Embryonic facial prominence (tissue), 1 donor: Measurements from ENCODE around the gene CISTR.

Source experiments
- DNase-seq: peaks from one replicate; pipeline ENCODE4 v3.0.0-alpha.2; 2016; ENCODE audit errors: extremely low spot score

Gene CISTR

DNA sequence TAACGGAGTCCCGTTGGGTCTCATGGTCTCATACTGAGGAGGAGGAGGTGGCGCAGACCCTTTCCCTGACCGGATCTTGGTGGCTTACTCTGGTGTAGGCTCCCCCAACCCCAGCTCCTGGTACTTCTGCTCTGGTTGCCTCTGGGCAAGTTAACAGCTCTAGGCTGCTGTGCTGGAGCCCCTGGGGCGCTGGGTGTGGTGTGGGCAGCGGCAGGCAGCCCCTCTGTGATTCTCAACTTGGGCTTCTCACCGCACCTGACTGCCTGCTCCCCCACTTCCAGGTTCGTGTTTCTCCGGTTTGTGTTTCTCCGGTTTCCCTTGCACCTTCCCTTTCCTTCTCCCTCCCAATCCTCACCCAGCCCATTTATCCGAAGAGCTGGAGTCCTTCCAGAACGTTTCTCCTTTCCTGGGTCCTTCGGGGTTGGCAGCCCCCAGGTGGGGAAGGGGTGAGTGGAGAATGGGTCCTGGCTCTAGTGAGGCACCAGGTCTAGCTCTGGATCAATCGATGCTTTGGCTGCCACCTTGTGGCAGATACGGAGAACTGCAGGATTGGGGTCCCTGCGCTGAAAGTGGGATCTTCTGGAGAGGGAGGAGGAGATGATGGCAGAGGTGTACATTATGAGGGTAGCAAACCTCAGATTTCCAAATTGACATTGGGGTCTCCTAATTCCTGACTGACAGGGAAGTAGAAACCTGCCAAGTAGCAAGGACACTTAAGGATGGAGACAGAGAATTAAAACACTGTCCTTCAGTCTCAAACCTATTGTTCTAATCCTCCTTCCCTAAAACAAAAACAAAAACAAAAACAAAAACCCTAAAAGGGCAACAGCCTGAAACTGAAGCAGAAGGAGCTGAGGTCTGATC lies 8.3 kb downstream of the CISTR start:
- no peak for DNase-seq

DNA sequence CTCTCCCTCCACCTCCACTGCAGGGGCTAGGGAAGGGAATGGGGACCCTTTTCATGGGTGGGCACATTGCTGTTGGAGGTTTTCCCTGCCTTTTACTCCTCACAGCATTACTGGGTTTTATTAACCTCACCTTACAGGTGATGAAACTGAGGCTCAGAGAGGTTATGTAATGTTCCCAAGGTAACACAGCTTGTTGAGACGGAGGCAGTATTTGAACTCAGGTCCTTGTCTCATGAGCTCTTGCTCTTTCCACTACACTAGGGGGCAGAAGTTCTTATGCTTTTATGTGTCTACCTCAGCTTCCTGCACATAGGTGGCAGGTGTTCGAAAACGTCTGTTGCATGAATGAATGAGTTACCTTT lies 11.7 kb downstream of the CISTR start:
- DNase-seq = no peak

DNA sequence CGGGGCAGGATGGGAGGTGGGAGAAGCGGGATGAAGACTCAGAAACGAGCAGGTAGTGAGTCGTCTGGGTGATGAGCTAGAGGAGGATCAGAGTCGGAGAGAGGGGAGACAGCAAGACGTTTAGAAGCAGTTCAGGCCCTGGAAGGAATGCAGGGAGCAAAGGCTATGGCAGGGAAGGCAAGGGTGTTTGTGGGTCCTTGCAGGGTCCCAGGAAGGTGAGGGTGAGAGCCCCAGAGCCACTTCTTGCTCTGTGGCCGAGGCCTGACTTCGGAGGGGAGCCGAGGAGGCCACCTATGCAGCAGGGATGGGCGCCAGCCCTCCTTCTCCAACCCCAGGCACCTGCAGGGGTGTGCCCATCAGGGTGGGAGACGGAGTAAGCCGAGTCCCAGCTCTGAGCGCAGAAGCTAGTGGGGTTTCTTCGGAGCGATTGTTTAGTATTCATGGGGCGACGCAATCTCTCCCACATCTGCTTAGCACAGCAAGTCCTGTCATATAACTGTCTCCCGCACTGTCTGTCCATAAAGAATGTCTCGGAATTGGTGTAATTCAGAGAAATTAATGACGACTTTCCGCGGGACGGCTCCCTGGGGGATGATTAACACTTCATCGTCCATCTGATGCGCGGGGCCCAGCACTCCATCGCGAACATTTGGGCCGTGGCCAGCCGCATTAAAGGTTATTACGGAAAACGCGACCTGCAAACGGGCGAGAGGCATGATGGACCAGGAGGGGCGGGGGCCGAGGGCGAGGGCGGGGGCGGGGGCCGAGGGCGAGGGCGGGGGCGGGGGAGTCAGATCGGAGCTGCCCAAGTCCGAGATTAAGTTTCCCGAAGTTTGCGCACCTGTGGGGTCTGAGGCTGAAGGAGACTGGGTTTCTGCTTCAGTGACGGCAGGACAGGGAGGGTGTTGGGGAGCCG lies 12.3 kb downstream of the CISTR start:
- no peak for DNase-seq

DNA sequence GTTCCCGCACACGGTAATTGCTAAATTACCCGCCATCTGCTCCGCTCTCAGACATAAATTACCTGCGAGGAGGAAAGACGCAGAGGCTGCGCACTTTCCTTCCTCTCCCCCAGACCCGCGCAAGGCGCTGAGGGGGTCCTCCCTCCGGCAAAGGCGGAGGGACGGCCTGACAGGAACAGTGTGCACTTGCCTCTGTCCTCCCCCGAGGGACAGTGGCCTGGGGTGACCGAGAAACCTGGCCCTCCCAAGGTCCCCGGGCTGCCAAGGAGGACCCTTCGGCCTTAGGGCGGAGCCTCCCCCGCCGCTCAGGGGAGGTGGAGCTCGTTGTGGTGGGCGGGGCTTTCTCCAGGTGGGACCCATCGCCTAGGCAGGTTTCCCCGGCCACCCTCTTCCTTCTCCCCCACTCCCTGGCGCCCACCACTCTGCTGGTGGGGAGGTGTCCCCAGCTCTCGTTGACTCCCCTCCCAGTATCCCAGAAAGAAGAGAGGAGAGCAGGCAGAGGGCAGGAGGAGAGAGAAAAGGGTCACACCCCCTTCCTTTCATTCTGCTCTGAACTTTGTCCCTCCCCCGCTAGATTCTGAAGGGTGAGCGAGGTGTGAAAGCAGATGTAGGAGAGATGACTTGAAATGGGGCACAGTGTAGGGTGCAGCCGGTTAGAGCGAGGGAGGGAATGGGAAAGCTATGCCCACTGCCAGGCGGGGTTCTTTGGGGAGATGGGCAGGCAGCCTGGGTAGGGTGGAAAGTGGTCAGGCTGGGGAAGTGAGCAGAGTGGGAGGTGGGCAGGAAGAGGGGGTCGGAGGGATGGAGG lies 13.2 kb downstream of the CISTR start:
- no peak for DNase-seq

DNA sequence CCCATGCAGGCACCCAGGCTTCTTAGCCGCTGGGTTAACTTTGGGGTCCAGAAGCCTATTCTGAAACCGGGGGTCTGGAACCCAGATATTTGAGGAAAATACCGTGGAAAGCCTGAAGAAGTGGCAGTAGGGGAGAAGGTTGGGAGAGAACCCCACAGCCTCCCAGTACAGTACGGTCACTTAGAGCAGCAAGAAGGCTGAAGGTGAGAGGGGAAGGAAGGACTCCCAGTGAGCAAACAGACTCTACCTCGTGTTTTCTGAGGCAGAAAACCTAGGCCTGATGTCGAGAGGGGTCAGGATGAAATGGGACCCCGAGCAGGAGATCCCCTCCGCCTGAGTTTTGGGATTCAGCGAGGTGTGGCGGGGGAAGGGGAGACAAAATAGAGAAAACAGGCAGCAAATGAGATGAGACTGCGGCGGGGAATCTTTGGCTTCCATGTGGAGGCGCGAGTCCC lies 13.8 kb downstream of the CISTR start:
- DNase-seq = no peak

DNA sequence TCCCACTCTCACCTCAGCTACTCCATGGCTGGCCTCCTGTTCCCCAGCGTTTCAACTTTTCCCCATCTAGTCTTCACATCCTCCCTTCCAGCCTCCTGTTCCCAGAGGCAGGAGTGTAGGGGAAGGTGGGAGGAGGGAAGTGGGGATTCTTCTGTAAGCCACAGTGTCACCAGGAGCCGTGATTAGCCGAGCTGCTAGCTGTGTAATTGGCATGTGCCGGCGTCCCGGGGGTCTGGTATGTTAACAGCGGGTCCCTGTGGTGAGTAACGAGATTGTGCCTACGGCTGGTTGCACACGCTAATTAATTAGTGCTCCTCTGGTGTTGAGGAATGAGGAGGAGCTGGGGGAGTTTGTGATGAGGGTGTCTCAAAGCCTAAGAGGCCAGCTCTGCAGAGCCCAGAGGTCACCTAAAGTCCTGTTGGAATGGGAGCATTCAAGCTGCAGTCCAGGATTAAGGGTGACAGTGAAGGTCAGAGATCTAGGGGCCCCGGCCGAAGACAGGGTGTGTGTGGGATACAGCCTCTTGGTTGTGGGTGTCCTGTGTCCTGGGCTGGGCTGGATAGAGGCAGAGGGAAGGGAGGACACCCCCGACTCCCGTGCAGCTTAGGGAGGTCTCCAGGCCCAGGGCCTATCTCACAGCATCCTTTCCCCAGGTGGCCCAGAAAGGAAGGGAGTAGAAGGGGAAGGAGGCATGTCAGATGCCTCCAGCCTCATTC lies 14.5 kb downstream of the CISTR start:
- no peak for DNase-seq

DNA sequence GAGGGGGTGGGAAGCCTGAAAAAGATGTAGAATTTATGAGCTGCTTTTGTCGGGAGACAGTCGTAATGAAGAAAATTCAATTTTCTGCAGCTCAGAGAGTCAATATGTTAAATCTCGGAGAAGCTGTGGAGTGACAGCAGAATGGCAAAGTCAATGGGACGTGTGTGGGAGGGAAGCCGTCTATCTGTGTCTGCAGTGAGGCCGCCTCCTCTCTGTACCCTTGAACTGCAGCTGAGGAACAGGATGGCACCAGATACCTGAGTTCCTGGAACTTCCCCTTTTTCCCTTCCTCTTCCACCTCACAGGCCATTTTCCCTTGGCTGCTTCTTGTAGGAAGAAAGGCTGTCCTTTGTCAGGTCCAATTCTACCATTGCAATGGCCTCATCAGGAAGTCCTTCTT lies 15.2 kb downstream of the CISTR start:
- DNase-seq = no peak

DNA sequence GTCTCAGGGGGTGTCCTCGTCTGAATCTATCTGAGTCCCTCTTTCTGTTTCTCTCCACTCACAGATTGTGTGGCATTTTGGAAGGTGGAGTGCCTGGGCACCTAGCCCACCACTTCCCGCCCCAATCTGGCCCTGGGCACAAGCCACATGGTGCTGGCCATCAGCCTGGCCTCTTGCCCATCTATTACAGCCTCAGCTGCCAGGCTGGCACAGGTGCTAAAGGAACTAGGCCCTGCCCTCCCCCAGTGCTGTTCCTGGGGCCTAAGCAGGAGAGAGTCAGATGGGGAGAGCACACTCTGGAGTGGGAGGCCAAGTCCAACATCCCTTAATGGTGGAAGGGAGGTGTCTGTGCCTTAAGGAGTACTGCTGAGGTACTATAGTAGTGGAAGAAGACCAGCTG lies 16.2 kb downstream of the CISTR start:
- no peak for DNase-seq

DNA sequence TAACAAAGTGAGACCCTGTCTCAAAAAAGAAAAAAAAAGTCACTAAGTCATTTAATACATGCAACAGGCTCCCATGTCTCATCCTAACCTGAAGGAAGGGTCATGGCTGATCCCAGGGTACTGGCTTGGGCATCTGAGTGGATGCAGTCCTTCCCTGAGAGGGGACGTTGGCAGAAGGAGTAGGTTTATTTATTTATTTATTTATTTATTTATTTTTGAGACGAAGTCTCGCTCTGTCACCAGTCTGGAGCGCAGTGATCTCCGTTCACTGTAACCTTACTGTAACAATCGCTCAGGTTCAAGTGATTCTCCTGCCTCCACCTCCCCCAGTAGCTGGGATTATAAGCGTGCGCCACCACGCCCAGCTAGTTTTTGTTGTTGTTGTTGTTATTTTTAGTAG lies 17.4 kb downstream of the CISTR start:
- DNase-seq = no peak

DNA sequence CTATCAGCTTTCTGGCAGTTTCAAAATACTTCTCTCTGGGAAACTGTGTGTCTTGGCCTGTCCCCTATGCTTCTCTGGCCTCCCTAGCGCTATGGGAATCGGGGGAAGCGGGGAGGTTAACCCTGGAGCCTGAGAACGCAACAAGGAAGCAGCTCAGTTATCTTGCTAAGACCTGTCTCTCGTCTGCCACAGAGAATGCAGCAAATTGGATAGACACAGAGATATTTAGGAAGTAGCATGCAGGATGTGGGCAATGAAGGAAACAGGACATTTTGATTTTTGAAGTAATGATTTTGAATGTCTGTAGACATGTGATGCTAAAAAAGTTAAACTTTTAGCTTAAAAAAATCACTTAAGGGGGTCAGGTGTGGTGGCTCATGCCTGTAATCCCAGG lies 18.0 kb downstream of the CISTR start:
- no peak for DNase-seq

DNA sequence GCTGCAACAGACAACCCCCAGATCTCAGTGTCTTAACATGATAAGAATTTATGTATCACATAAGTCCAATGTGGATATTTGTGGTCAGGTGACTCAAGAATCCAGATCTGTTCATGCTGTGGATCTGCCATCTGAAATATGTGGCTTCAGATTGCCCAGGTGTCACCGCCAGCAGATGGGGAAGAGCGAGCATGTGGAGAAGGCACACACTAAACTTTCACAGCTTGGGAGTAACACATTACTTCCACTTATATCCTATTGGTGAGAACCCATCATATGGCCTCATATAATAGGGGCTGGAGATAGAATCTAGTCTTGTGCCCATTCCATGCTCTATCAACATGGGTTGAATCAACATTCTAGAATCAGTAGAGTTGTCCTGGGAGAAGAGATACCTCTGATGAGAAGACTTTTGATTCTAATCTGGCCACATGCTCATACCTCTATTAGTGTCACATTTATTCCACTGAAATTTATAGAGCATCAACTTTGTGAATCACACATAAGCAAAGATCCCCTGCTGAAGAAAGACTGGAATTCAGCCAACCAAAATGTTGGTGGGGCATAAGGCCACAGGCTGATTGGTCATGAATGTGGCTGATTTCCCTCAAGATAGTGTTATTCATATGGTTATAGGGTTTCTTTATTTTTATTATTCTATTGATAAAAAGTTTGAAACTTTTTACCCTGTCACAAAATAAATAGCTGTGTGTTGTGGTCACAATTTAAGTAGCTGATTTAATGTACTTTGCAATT lies 18.6 kb downstream of the CISTR start:
- DNase-seq = no peak

DNA sequence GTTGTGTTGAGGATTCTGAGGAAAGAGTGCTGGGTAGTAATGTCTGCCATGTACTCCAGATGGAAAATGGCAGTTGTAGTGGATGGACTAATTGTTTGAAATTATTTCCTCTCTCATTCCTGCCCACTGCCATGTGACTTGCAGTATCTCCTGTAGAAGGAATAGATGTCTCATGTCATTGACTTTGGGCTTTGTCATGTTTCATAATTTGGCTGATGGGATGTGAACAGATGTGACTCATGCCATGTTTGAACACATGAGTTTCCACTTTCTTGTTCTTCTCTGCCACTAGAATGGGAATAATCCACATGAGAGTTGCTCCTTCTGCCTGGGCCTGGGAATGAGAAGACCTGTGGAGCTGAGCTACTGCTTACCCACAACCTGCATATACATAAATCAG lies 22.1 kb downstream of the CISTR start:
- DNase-seq = no peak

DNA sequence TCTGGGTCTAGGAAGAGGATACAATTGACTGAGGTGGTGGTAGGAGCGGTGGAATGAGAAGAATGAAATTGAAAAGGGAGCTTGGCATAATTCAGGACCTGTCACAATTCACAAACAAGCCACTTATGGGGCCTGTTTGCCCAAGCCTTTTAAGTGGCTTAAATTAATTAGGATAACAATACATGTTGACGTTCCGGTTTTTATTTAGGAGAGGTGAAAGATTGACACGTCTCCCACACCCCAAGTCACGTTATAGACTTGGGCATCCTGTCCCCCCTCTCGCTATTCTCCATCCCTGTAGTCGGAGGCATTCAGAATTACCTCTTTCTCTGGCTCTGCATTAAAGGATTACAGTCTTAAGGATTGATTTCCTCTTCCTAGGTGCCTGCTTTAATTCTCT lies 23.6 kb downstream of the CISTR start:
- no peak for DNase-seq

DNA sequence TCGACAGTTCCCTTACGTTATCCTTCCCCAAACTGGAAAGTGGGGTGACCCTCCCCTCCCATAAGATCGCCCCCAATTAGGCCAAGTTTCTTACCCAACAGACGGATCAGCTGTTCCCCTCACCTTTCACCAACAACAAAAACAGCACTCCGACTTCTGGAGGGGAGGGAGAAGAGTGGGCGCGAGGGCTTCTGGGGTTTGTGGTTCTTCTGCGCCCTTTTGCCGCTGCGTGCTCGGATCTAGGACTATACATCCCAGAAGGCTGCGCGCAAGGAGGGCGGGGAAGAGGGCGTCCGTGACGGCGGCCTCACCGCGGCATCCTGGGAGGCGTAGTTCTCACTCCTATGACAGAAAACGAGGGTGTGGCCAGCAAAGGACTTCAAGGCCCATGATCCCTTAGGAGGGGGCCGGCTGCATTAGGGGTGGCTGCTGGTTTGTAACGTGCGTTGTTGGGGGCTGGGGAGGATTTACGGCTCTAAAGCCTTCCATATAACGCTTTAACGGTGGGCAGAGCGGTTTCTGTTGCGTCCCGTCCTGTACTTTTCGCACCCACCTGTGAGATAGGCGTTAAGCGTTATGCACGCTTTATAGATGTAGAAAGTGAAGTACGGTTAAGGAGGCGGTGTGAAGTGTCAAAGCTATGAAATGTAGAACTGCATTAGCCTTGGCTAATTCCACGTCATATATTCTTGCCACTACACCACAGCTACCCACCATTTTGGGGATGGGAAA lies 24.3 kb downstream of the CISTR start, which contains the start of gene CALCOCO1:
Gene CALCOCO1 (minus strand): TSS at position 143 of the 732 bp plus-strand sequence. CDS start 2,210 bp downstream, outside the sequence.
- DNase-seq = peak; percentile 96

DNA sequence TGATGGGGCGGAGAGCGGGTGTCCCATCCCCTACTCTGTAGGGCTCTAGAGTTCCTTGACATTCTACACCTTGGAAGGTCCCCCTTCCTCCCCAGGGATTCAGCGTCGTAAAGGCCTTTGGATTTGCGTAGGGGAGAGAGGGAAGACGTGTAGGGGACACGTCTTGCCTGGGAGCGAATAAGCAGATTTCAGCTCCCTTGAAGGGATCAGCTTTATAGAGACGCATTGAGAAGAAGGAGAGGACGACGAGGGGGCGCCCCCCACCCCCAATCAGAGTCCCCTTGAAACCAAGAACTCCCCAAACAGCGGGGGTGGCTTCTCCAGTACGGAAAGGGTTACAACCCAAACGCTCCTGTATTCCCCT lies 24.9 kb downstream of the CISTR start:
- no peak for DNase-seq

DNA sequence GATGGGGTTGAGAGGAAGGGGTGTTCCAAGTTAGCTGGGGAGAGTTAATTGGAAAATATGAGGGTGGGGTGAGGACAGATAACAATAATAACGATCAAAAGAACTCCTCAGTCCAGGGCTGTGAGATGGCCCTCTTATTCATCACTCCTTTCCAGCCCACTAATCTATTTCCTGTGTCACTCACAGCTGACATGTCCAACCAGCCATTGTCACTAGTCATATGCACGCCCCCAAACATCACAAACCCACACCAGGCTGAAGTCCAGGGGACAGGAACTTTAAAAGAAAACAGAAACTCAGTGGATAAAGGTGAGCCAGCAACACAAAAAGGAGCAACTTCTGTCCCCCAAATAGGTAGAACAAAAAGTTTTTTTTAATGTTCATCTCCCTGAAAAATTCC lies 25.4 kb downstream of the CISTR start:
- no peak for DNase-seq

DNA sequence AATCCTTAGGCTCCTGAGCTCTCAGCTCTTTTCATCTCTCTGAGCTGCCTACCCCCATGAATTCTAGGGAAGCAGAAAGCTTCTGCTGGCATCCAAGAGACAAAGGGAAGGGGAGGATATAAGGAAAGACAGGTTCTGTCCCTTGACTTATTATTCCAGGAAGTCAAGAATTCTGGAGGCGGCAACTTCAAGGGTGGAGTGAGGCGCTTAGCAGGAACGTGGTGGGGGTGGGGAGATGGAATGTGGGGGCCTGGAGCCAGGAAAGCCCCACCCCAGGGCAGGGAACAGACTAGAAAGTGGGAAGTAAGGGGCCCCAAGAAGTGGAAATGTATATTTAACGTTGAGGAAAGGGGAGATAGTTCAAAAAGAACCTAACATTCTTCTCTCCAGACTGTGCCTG lies 26.0 kb downstream of the CISTR start:
- no peak for DNase-seq

DNA sequence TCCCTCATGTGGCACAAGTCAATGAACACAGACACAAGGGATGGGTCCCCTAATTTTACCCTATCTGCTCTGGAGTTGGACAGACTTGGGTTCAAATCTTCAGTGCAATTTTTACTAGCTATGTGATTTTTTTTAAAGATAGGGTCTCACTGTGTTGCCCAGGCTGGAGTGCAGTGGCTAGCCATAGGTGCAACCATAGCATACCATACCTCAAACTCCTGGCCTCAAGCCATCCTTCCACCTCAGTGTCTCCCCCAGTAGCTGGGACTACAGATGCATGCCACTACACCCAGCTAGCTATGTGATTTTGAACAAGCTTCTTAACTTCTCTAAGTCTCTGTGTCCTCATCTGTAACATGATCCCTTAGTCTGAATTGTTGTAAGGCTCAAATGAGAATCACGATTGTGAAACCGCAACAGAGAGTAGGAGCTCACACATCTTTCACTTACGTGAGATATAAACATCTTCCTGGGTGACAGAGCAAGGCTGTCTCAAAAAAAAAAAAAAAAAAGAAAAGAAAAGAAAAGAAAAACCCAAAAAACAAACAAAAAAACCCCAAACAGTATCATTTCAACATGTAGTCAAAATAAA lies 29.2 kb downstream of the CISTR start:
- DNase-seq = no peak

DNA sequence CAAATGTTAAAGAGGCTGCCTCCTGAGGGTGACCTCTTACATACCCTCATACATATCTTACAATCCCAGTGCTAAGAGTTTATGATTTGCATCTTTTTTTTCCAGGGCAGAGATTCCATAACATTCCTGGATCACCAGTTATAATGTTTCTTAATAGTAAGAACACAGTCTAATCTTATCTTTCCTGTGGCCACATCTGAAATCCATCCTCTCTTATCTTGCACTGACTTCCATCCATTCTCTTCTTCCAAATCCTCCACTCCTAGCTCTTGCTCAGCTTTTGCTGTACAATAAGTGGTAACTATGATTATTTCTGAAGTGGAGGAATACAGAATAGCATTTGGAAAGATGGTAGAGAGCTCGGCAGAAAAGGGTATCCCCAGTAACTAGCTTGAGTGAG lies 30.8 kb downstream of the CISTR start:
- DNase-seq = no peak

DNA sequence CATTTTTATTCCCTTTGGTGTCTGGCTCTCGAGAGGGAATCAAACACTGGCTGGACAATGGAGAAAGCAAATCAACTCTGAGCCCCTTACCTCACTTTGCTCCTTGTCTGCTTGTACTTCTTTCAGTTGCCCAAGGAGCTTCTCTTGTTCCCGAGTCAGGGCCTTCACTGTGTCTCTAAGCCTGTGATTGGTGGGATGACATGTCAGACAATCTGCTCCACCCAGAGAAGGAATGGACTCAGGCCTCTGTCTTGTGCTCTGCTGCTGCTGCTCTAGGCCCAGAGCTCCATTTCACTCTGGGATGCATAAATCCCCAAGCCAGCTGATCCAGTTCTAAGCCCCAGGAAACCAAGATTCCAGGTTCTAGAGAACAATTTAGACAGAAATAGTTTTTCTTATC lies 32.1 kb downstream of the CISTR start:
- no peak for DNase-seq
